Stimulated activated CD4-positive, alpha-beta T cell treated with anti-CD3 and anti-CD28 coated beads, Interleukin-2, amount 100 ng/mL, for 48 hours (primary cell): ENCODE data around the gene INSYN2B.

ENCODE experiments used
- DNase-seq, 2 donors: peaks; one replicate each; pipeline ENCODE4 v3.0.0-alpha.2; 2020

Gene INSYN2B

GRCh38 chr5:169881702-169882303 is 98.5 kb downstream of the INSYN2B start:
- no peak for DNase-seq

GRCh38 chr5:169880785-169881184 is 99.5 kb downstream of the INSYN2B start:
- DNase-seq, result no peak

- DNase-seq, result no peak
These were observed 100.2 kb downstream of the INSYN2B start for GRCh38 chr5:169880012-169880663.

GRCh38 chr5:169876386-169876785 is 103.9 kb downstream of the INSYN2B start:
- DNase-seq, result no peak

GRCh38 chr5:169875731-169876130 is 104.6 kb downstream of the INSYN2B start:
- DNase-seq, result no peak

- DNase-seq, result no peak
These were observed 105.1 kb downstream of the INSYN2B start for GRCh38 chr5:169875091-169875728.

GRCh38 chr5:169874621-169875020 is 105.7 kb downstream of the INSYN2B start:
- DNase-seq, result no peak

- DNase-seq, result no peak
These were observed 106.7 kb downstream of the INSYN2B start for GRCh38 chr5:169873642-169874041.

- DNase-seq, result no peak
These were observed 108.3 kb downstream of the INSYN2B start for GRCh38 chr5:169871826-169872490.

GRCh38 chr5:169870211-169870610 is 110.1 kb downstream of the INSYN2B start:
- no peak for DNase-seq

GRCh38 chr5:169869066-169869465 is 111.2 kb downstream of the INSYN2B start:
- no peak for DNase-seq

- no peak for DNase-seq
These were observed 112.9 kb downstream of the INSYN2B start for GRCh38 chr5:169867347-169867746.

- no peak for DNase-seq
These were observed 115.8 kb downstream of the INSYN2B start for GRCh38 chr5:169864483-169864882.

GRCh38 chr5:169862391-169862811 is 117.9 kb downstream of the INSYN2B start:
- DNase-seq, result no peak

GRCh38 chr5:169861934-169862333 is 118.4 kb downstream of the INSYN2B start:
- DNase-seq, result no peak

GRCh38 chr5:169861433-169861832 is 118.9 kb downstream of the INSYN2B start:
- no peak for DNase-seq

GRCh38 chr5:169860585-169860984 is 119.7 kb downstream of the INSYN2B start:
- DNase-seq, result no peak

- no peak for DNase-seq
These were observed 123.7 kb downstream of the INSYN2B start for GRCh38 chr5:169856571-169856970.

GRCh38 chr5:169851321-169851850 is 128.9 kb downstream of the INSYN2B start:
- DNase-seq, result no peak

- DNase-seq, result no peak
These were observed 129.9 kb downstream of the INSYN2B start for GRCh38 chr5:169850409-169850808.

- no peak for DNase-seq
These were observed 131.5 kb downstream of the INSYN2B start for GRCh38 chr5:169848792-169849191.

- DNase-seq, result no peak
These were observed 132.0 kb downstream of the INSYN2B start for GRCh38 chr5:169848271-169848670.

- no peak for DNase-seq
These were observed 132.8 kb downstream of the INSYN2B start for GRCh38 chr5:169847519-169847918.

GRCh38 chr5:169842699-169843098 is 137.6 kb downstream of the INSYN2B start:
- no peak for DNase-seq
